ENCODE measurements around the gene LCN1.

Gene LCN1

GRCh38 chr9:135489188-135489906 is 31.9 kb upstream of the LCN1 start:
- FAIRE-seq: no peak

- no peak for FAIRE-seq
These were observed 30.9 kb upstream of the LCN1 start for GRCh38 chr9:135490166-135490870.

GRCh38 chr9:135490980-135491464 is 30.2 kb upstream of the LCN1 start:
- FAIRE-seq: no peak

- no peak for FAIRE-seq
These were observed 29.5 kb upstream of the LCN1 start for GRCh38 chr9:135491764-135492163.

- no peak for FAIRE-seq
These were observed 28.2 kb upstream of the LCN1 start for GRCh38 chr9:135492886-135493669.

GRCh38 chr9:135494791-135495559 is 26.3 kb upstream of the LCN1 start:
- no peak for FAIRE-seq

- no peak for FAIRE-seq
These were observed 22.7 kb upstream of the LCN1 start for GRCh38 chr9:135498381-135499126.

- no peak for FAIRE-seq
These were observed 21.7 kb upstream of the LCN1 start for GRCh38 chr9:135499326-135500070.

- no peak for FAIRE-seq
These were observed 21.1 kb upstream of the LCN1 start for GRCh38 chr9:135500071-135500524.

GRCh38 chr9:135500525-135501260 is 20.5 kb upstream of the LCN1 start, which contains the start of gene MRPS2:
Gene MRPS2 (plus strand): TSS chr9:135500682. CDS start chr9:135500711, 29 bp downstream.
- FAIRE-seq: no peak

GRCh38 chr9:135501261-135502167 is 19.7 kb upstream of the LCN1 start:
- FAIRE-seq: no peak

GRCh38 chr9:135502168-135502872 is 18.9 kb upstream of the LCN1 start:
- FAIRE-seq: no peak

GRCh38 chr9:135502873-135503321 is 18.3 kb upstream of the LCN1 start:
- no peak for FAIRE-seq

- FAIRE-seq: no peak
These were observed 17.6 kb upstream of the LCN1 start for GRCh38 chr9:135503371-135504261.

- FAIRE-seq: no peak
These were observed 16.7 kb upstream of the LCN1 start for GRCh38 chr9:135504262-135505243.
